ENCODE data around the gene VWA2.
"Not testable (repeated sequence)": the region's sequence is repeated elsewhere in the genome, so short reads cannot be mapped to it uniquely, and the experiment has no call there.

GRCh38 chr10:114333441-114333840 is 94.4 kb downstream of the VWA2 start:
- not testable (repeated sequence) for TF ChIP-seq CTCF (IDR thresholded peaks at IDR 0.05); EZH2 (IDR thresholded peaks at IDR 0.05; ENCODE audit: borderline replicate concordance, insufficient read depth, low read depth, low read length, poor library complexity, severe bottlenecking)

All from B cell (primary cell).